NB4 (cell line): ENCODE results near the gene PRSS36.

Experiments used
- DNase-seq: peaks from one replicate; pipeline ENCODE4 v3.0.0; 2010; ENCODE audit warnings: low read depth
- H3K4me3 ChIP-seq: one replicate; pipeline ENCODE4 v1.5.1; 2011; ENCODE audit warnings: mild to moderate bottlenecking, low read depth, low read length, moderate library complexity
- CTCF ChIP-seq: IDR thresholded peaks from one replicate; pipeline ENCODE4 v1.5.1; 2012; ENCODE audit warnings: low read depth, low read length
- MAX ChIP-seq: IDR thresholded peaks from 2 replicates; pipeline ENCODE4 v1.6.1; 2011; ENCODE audit warnings: low read depth, low read length
- MYC ChIP-seq: IDR thresholded peaks from 2 replicates; pipeline ENCODE4 v1.6.1; 2011; ENCODE audit warnings: low read depth, low read length
- POLR2A ChIP-seq: IDR thresholded peaks from 2 replicates; pipeline ENCODE4 v1.6.1; 2011; ENCODE audit warnings: mild to moderate bottlenecking; ENCODE audit not compliant: insufficient read length; ENCODE audit errors: extremely low read depth

The PRSS36 gene

GRCh38 chr16:31112711-31113110, 37.2 kb downstream of the PRSS36 start:
- H3K4me3 ChIP-seq = no peak overlapping the region
- DNase-seq = no peak
- TF ChIP-seq CTCF = no peak
- TF ChIP-seq POLR2A = no peak
- no peak for TF ChIP-seq MAX
- TF ChIP-seq MYC = no peak

- H3K4me3 ChIP-seq = no peak overlapping the region
- TF ChIP-seq CTCF (no peak), MYC (no peak), MAX (no peak), POLR2A (no peak)
- no peak for DNase-seq
Measured at GRCh38 chr16:31111881-31112466, 37.9 kb downstream of the PRSS36 start.

GRCh38 chr16:31110106-31111034, 39.5 kb downstream of the PRSS36 start:
- TF ChIP-seq MAX (no peak), MYC (no peak), POLR2A (no peak), CTCF (no peak)
- DNase-seq = no peak
- H3K4me3 ChIP-seq = no peak overlapping the region

- no peak for DNase-seq
- H3K4me3 ChIP-seq = no peak overlapping the region
- no peak for TF ChIP-seq MYC
- no peak for TF ChIP-seq MAX
- TF ChIP-seq CTCF = no peak
- no peak for TF ChIP-seq POLR2A
Measured at GRCh38 chr16:31109622-31110021, 40.2 kb downstream of the PRSS36 start.

- DNase-seq = no peak
- TF ChIP-seq MYC = no peak
- no peak for TF ChIP-seq MAX
- TF ChIP-seq CTCF = no peak
- TF ChIP-seq POLR2A = no peak
Measured at GRCh38 chr16:31108794-31109558, 40.9 kb downstream of the PRSS36 start.

More at GRCh38 chr16:31108794-31109558, 40.9 kb downstream of the PRSS36 start:
- peak overlapping the region; percentile 59 for H3K4me3 ChIP-seq
